ENCODE measurements around the gene HID1.
A peak's percentile ranks its signal among the peaks of the same experiment; 100 is the strongest.

HID1 gene

DNA sequence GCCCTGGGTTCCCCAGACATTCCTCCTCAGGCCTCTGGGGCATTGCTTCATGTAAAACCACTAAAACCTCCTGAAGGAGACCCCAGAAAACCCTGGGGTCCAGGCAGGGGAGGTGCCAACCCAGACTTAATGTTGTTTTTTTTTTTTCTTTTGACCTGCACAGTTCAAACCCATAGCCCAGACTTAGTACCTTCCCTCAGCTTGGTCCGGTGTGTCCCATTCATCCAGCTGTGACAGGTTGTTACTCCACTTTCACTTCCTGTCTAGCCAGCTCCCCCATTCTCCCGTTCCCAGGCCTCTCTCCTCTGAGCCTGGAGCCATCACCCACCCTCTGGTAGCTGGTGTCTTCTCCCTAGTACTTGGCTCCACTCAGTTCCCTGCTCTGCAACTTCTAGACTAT is 19.7 kb upstream of the HID1 start:
- TF ChIP-seq YY1 (IDR thresholded peaks at IDR 0.05; ENCODE audit: low read depth), result no peak
- TF ChIP-seq NFIC (IDR thresholded peaks at IDR 0.05), result peak; percentile 9; the same call in 1 of the 2 replicates
- peak; percentile 44; the same call in 1 of the 2 replicates for TF ChIP-seq TCF12 (IDR thresholded peaks at IDR 0.05; ENCODE audit: low read depth)

DNA sequence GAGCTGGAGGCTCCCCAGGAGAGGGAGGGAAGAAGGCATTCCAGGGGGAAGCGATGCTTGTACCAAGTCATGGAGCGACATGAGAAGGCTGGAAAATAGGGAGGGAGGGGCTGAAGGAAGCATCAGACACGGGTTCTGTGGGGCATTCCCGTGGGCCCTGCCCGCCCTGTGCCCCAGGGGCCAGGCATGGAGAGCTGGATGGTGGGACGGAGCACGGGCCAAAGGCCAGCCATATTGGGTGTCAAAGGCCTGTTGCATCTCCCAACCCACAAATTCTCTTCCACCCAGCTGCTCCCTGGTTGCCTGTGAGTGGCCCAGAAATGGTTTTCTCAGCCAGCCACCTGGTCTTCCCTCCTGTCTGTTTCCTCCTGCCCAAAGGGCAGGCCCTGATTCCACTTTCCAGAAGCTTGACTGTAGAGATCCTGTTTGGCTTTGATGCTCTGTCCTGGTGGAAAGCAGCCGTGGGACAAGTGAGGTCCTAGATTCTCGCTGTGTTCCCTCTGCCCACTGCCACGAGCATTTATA is 18.1 kb upstream of the HID1 start:
- TF ChIP-seq FOXM1 (IDR thresholded peaks at IDR 0.05; ENCODE audit: borderline replicate concordance, low read depth) (no peak), NFIC (IDR thresholded peaks at IDR 0.05) (no peak), CEBPB (IDR thresholded peaks at IDR 0.05) (no peak), TCF12 (IDR thresholded peaks at IDR 0.05; ENCODE audit: low read depth) (no peak), TEAD4 (IDR thresholded peaks at IDR 0.05) (no peak), EGR1 (IDR thresholded peaks at IDR 0.05) (no peak), TAF1 (IDR thresholded peaks at IDR 0.05; ENCODE audit: low read depth) (no peak), ZBTB7A (IDR thresholded peaks at IDR 0.05; ENCODE audit: low read depth) (no peak), RAD21 (IDR thresholded peaks at IDR 0.05; ENCODE audit: low read depth) (no peak), YY1 (IDR thresholded peaks at IDR 0.05; ENCODE audit: low read depth) (no peak), EP300 (IDR thresholded peaks at IDR 0.05; ENCODE audit: borderline replicate concordance) (no peak), CREB1 (IDR thresholded peaks at IDR 0.05; ENCODE audit: low read depth) (no peak)
- TF ChIP-seq, protein P1, sequence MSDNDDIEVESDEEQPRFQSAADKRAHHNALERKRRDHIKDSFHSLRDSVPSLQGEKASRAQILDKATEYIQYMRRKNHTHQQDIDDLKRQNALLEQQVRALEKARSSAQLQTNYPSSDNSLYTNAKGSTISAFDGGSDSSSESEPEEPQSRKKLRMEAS (IDR thresholded peaks at IDR 0.05), result no peak
- TF ChIP-seq, protein P2, sequence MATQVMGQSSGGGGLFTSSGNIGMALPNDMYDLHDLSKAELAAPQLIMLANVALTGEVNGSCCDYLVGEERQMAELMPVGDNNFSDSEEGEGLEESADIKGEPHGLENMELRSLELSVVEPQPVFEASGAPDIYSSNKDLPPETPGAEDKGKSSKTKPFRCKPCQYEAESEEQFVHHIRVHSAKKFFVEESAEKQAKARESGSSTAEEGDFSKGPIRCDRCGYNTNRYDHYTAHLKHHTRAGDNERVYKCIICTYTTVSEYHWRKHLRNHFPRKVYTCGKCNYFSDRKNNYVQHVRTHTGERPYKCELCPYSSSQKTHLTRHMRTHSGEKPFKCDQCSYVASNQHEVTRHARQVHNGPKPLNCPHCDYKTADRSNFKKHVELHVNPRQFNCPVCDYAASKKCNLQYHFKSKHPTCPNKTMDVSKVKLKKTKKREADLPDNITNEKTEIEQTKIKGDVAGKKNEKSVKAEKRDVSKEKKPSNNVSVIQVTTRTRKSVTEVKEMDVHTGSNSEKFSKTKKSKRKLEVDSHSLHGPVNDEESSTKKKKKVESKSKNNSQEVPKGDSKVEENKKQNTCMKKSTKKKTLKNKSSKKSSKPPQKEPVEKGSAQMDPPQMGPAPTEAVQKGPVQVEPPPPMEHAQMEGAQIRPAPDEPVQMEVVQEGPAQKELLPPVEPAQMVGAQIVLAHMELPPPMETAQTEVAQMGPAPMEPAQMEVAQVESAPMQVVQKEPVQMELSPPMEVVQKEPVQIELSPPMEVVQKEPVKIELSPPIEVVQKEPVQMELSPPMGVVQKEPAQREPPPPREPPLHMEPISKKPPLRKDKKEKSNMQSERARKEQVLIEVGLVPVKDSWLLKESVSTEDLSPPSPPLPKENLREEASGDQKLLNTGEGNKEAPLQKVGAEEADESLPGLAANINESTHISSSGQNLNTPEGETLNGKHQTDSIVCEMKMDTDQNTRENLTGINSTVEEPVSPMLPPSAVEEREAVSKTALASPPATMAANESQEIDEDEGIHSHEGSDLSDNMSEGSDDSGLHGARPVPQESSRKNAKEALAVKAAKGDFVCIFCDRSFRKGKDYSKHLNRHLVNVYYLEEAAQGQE (IDR thresholded peaks at IDR 0.05; ENCODE audit: low read depth), result no peak
- TF ChIP-seq, protein P3, sequence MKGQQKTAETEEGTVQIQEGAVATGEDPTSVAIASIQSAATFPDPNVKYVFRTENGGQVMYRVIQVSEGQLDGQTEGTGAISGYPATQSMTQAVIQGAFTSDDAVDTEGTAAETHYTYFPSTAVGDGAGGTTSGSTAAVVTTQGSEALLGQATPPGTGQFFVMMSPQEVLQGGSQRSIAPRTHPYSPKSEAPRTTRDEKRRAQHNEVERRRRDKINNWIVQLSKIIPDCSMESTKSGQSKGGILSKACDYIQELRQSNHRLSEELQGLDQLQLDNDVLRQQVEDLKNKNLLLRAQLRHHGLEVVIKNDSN (IDR thresholded peaks at IDR 0.05), result no peak

DNA sequence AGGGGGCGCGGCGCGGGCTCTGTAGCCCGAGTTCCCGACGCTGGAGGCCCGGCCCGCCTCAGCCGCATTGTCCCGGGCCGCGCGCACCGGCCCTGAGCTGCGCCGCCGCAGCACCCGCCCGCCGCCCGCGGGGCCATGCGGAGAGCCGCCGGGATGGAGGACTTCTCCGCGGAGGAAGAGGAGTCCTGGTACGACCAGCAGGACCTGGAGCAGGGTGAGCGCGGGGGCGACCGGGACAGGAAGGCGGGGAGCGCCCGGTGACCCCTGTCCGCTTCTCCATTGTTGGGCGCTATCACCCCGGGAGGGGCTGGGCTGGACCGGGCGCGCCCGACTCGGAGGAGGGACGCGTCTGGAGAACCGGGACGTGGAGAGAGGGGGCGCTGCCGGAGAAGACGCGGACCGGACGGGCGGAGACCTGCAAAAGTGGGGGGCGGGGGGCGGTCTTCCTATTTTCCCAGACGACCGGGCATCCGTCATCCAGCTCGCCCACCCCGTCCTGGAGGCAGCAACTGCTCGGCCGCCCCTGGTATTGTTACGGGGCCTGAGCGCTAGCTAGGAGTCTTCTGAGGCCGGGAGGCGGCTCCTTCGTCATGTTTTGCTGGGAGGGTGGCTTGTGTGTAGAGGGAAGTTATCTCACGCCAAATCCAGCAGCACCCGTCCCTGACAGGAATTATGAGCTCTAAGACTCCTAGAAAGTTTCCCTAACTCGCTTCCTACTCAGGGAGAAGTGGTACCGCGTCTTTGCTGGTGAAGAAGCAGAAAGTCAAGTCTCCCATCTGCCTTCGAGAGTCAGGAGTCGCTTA is 15.6 kb upstream of the HID1 start:
- TF ChIP-seq RAD21 (IDR thresholded peaks at IDR 0.05; ENCODE audit: low read depth) (no peak), NFIC (IDR thresholded peaks at IDR 0.05) (no peak), ZBTB7A (IDR thresholded peaks at IDR 0.05; ENCODE audit: low read depth) (peak; percentile 95), TCF12 (IDR thresholded peaks at IDR 0.05; ENCODE audit: low read depth) (peak; percentile 48; the same call in 1 of the 2 replicates), EGR1 (IDR thresholded peaks at IDR 0.05) (peak; percentile 52; the same call in 1 of the 2 replicates), TAF1 (IDR thresholded peaks at IDR 0.05; ENCODE audit: low read depth) (peak; percentile 36; the same call in 1 of the 2 replicates)
- TF ChIP-seq, protein P1 (IDR thresholded peaks at IDR 0.05), result peak; percentile 54; the same call in 1 of the 2 replicates

DNA sequence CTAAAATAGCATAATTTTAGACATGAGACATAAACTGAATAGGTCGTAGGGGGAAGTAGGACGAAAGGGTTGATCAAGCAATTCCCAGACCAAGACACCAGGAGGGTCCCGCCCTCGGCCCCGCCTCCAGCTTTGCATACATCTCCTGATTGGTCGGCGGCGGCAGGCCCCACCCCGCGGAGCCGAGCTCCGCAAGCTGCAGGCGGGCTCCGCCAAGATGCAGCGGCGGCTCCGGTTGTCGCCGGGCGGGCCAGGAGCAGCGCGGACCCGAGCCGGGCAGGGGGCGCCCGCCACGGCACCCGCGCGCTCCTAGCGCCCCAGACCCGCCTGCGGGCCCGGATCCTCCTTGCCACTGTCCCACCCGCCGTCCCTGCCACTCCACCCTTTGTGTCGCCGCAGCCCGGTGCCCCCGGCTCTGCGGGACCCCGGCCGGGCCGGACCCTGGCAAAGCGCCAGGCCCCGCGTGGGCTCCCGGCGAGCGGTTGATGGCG is 14.9 kb upstream of the HID1 start, which contains the start of gene CDR2L:
CDR2L (plus strand) TSS at position 215 of the 491 bp plus-strand sequence. CDS start 412 bp downstream, outside the sequence.
- TF ChIP-seq, protein P1 (IDR thresholded peaks at IDR 0.05), result 0 out of 2 replicates have a peak, but pooled peaks have one; percentile 3
- TF ChIP-seq TAF1 (IDR thresholded peaks at IDR 0.05; ENCODE audit: low read depth) (peak; percentile 76; the same call in 1 of the 2 replicates), YY1 (IDR thresholded peaks at IDR 0.05; ENCODE audit: low read depth) (0 out of 2 replicates have a peak, but pooled peaks have one; percentile 45), NFIC (IDR thresholded peaks at IDR 0.05) (peak; percentile 74; the same call in 1 of the 2 replicates)
- TF ChIP-seq, protein P2 (IDR thresholded peaks at IDR 0.05; ENCODE audit: low read depth), result no peak

DNA sequence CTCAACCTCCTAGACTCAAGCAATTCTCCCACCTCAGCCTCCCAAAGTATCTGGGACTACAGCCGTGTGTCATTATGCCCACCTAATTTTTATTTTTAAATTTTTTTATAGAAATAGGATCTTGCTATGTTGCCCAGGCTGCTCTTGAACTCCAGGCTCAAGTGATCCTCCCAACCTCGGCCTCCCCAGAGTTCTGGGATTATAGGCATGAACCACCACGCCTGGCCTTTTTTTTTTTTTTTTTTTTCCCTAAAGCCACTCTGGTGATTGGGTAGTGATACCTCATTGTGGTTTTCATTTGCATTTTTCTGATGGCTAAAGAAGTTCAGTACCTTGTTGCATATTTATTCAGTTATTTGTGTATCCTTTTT is 13.6 kb upstream of the HID1 start:
- TF ChIP-seq TCF12 (IDR thresholded peaks at IDR 0.05; ENCODE audit: low read depth) (no peak), FOXM1 (IDR thresholded peaks at IDR 0.05; ENCODE audit: borderline replicate concordance, low read depth) (no peak), NFIC (IDR thresholded peaks at IDR 0.05) (no peak), TEAD4 (IDR thresholded peaks at IDR 0.05) (no peak), CREB1 (IDR thresholded peaks at IDR 0.05; ENCODE audit: low read depth) (no peak), YY1 (IDR thresholded peaks at IDR 0.05; ENCODE audit: low read depth) (no peak), RAD21 (IDR thresholded peaks at IDR 0.05; ENCODE audit: low read depth) (no peak), TAF1 (IDR thresholded peaks at IDR 0.05; ENCODE audit: low read depth) (no peak), EP300 (IDR thresholded peaks at IDR 0.05; ENCODE audit: borderline replicate concordance) (no peak), ZBTB7A (IDR thresholded peaks at IDR 0.05; ENCODE audit: low read depth) (no peak)
- TF ChIP-seq, protein P3 (IDR thresholded peaks at IDR 0.05), result no peak
- TF ChIP-seq, protein P2 (IDR thresholded peaks at IDR 0.05; ENCODE audit: low read depth), result no peak
- TF ChIP-seq, protein P1 (IDR thresholded peaks at IDR 0.05), result no peak

Measured in Ishikawa (cell line).